Ishikawa (cell line): ENCODE data around the gene VPS35L.

Experiments used
- CEBPB ChIP-seq: IDR thresholded peaks from 2 replicates; pipeline ENCODE4 v1.6.1; 2012
- CREB1 ChIP-seq: IDR thresholded peaks from 2 replicates; pipeline ENCODE4 v1.6.1; 2012; ENCODE audit warnings: low read depth
- EGR1 ChIP-seq: IDR thresholded peaks from 2 replicates; pipeline ENCODE4 v1.6.1; 2012
- EP300 ChIP-seq: IDR thresholded peaks from 2 replicates; pipeline ENCODE4 v1.6.1; 2012; ENCODE audit warnings: borderline replicate concordance
- FOXM1 ChIP-seq: IDR thresholded peaks from 2 replicates; pipeline ENCODE4 v1.6.1; 2012; ENCODE audit warnings: low read depth, borderline replicate concordance
- NFIC ChIP-seq: IDR thresholded peaks from 2 replicates; pipeline ENCODE4 v1.6.1; 2012
- RAD21 ChIP-seq: IDR thresholded peaks from 2 replicates; pipeline ENCODE4 v1.6.1; 2012; ENCODE audit warnings: low read depth
- TAF1 ChIP-seq: IDR thresholded peaks from 2 replicates; pipeline ENCODE4 v1.6.1; 2012; ENCODE audit warnings: low read depth, mild to moderate bottlenecking
- TCF12 ChIP-seq: IDR thresholded peaks from 2 replicates; pipeline ENCODE4 v1.6.1; 2012; ENCODE audit warnings: low read depth
- TEAD4 ChIP-seq: IDR thresholded peaks from 2 replicates; pipeline ENCODE4 v1.6.1; 2012
- YY1 ChIP-seq: IDR thresholded peaks from 2 replicates; pipeline ENCODE4 v1.6.1; 2012; ENCODE audit warnings: low read depth
- ZBTB7A ChIP-seq: IDR thresholded peaks from 2 replicates; pipeline ENCODE4 v1.6.1; 2012; ENCODE audit warnings: low read depth
- TF ChIP-seq, protein P1 (sequence below): IDR thresholded peaks from 2 replicates; pipeline ENCODE4 v1.6.1; 2012; ENCODE audit warnings: low read depth, mild to moderate bottlenecking
- TF ChIP-seq, protein P2 (sequence below): IDR thresholded peaks from 2 replicates; pipeline ENCODE4 v1.6.1; 2012
- TF ChIP-seq, protein P3 (sequence below): IDR thresholded peaks from 2 replicates; pipeline ENCODE4 v1.6.1; 2012

VPS35L gene

DNA sequence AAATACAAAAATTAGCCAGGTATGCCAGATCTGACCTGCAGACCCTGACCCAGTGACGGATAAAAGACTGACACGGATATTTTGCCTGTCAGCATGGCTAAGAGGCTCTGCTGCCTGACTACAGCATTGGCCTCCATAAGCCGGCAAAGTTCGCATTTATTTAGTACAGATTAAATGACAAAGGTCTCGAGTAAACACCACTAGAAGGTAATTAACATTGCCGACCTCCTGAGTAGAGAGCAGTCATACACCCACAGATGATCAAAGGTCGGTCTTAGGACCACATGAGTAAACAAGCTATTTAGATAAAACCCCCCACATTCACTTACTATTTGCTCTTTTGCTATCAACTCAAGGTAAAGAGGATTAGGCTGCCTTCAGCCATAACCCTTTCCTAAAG is 106.8 kb downstream of the VPS35L start:
- TF ChIP-seq CEBPB = no peak
- no peak for TF ChIP-seq TCF12

DNA sequence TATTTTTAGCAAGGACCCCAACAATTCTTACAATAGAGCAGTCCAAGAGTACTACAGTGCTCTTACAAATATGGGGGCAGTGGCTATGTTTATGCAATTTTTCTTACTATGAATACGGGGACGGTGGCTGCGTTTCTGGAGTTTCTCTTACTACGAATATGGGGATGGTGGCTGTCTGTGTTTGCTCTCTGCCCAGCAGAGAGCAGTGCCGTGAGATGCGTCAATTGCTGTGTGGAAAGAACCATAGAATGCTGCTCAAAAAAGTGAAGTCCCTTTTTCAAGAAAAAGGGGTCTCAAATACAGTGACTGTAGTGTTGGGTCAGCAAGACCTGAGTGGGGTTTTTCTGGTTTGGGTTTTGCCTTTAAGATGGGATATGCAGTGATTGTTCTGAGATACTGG is 108.7 kb downstream of the VPS35L start:
- TF ChIP-seq, protein P1, sequence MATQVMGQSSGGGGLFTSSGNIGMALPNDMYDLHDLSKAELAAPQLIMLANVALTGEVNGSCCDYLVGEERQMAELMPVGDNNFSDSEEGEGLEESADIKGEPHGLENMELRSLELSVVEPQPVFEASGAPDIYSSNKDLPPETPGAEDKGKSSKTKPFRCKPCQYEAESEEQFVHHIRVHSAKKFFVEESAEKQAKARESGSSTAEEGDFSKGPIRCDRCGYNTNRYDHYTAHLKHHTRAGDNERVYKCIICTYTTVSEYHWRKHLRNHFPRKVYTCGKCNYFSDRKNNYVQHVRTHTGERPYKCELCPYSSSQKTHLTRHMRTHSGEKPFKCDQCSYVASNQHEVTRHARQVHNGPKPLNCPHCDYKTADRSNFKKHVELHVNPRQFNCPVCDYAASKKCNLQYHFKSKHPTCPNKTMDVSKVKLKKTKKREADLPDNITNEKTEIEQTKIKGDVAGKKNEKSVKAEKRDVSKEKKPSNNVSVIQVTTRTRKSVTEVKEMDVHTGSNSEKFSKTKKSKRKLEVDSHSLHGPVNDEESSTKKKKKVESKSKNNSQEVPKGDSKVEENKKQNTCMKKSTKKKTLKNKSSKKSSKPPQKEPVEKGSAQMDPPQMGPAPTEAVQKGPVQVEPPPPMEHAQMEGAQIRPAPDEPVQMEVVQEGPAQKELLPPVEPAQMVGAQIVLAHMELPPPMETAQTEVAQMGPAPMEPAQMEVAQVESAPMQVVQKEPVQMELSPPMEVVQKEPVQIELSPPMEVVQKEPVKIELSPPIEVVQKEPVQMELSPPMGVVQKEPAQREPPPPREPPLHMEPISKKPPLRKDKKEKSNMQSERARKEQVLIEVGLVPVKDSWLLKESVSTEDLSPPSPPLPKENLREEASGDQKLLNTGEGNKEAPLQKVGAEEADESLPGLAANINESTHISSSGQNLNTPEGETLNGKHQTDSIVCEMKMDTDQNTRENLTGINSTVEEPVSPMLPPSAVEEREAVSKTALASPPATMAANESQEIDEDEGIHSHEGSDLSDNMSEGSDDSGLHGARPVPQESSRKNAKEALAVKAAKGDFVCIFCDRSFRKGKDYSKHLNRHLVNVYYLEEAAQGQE = no peak
- no peak for TF ChIP-seq ZBTB7A
- TF ChIP-seq NFIC = no peak
- TF ChIP-seq TAF1 = no peak
- TF ChIP-seq, protein P2, sequence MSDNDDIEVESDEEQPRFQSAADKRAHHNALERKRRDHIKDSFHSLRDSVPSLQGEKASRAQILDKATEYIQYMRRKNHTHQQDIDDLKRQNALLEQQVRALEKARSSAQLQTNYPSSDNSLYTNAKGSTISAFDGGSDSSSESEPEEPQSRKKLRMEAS = no peak
- TF ChIP-seq, protein P3, sequence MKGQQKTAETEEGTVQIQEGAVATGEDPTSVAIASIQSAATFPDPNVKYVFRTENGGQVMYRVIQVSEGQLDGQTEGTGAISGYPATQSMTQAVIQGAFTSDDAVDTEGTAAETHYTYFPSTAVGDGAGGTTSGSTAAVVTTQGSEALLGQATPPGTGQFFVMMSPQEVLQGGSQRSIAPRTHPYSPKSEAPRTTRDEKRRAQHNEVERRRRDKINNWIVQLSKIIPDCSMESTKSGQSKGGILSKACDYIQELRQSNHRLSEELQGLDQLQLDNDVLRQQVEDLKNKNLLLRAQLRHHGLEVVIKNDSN = no peak
- no peak for TF ChIP-seq TEAD4

DNA sequence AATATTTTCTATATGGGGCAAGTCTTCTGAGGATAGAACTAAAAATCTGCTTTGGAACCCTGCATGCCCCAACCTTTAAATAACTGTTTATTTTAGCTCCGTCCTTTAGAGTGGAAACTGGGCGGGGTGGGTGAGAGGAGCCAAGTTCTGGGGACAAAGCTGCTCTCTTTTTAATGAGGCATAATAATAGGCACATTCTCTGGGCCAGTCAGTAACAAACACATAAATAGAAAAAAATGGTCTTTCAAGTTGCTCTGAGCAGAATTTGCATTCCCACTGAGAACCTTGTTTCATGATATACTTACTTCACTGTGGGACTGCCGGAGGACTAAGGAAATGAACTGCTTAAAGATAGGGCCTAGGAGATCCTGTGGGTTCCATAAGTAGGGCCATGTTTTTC is 111.0 kb downstream of the VPS35L start:
- no peak for TF ChIP-seq TCF12
- no peak for TF ChIP-seq NFIC
- TF ChIP-seq ZBTB7A = no peak
- TF ChIP-seq, protein P2 = no peak
- TF ChIP-seq TEAD4 = no peak
- no peak for TF ChIP-seq CREB1
- no peak for TF ChIP-seq EGR1

DNA sequence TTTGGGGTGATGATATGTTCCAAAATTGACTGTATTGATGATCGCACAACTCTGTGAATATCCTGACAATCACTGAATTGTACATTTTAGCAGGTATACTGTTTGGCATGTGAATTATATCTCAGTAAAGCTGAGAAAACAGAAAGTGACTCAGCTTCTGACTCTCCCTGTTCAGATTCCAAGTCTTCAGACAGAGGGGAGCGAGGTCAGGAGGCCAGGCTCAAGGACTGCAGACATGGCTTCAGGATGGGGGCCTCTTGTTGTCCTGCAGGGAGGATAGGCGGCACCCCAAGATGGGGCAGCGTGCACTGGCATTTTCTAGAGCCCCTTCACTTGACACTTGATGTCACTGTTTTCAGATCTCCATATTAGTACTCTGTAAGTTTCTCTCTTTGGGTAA is 116.9 kb downstream of the VPS35L start:
- no peak for TF ChIP-seq EP300

DNA sequence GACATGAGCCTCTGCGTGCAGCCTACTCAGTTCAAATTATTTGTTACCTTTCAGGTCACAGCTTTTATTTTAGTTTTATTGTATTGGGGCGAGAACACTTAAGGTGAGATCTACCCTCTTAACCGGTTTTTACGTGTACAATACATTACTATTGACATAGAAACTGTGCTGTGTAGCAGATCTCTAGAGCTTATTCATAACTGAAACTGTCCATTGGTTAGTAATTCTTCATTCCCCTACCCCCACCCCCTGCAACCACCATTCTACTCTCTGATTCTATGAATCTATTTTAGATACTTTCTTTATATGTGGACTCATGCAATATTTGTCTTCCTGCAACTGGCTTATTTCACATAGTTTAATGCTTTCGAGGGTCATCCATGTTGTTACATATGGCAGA is 119.0 kb downstream of the VPS35L start:
- no peak for TF ChIP-seq RAD21
- TF ChIP-seq FOXM1 = no peak
- TF ChIP-seq, protein P2 = no peak
- TF ChIP-seq, protein P1 = no peak
- no peak for TF ChIP-seq TAF1
- no peak for TF ChIP-seq EGR1
- TF ChIP-seq, protein P3 = no peak
- TF ChIP-seq YY1 = no peak
- no peak for TF ChIP-seq TEAD4
- TF ChIP-seq EP300 = no peak
- TF ChIP-seq TCF12 = no peak
- TF ChIP-seq CREB1 = no peak
- TF ChIP-seq CEBPB = no peak

DNA sequence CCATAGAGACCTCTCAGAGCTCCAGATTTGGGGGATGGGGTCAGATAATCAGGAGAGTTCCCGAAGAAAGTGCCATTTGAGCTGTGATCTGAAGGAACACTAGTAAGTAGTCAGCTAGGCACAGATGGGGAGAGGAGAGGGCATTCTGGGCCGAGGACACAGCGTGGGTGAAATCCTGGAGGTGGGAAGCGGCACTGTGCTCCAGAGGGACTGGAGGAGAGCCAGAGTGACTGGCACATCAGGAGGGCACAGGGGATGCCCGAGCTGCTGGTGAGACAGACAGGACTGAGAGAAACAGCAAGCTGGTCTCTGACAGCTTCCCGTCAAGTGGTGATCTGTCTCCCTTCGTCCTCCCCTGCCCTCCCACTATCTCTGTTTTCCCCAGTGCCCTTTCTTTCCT is 121.9 kb downstream of the VPS35L start:
- TF ChIP-seq CREB1 (no peak), EGR1 (no peak), FOXM1 (no peak), NFIC (no peak)
- TF ChIP-seq, protein P1 = no peak
